ENCODE results near the gene SLC26A8. TPM values are rescaled to one million over a fixed set of nuclear protein-coding genes. Genes with fewer than 3 reads are reported as not detected.

Gene SLC26A8
- total and polyA plus RNA-seq, 4 donors, result 0.03 to 0.33 (median 0.18) TPM

DNA sequence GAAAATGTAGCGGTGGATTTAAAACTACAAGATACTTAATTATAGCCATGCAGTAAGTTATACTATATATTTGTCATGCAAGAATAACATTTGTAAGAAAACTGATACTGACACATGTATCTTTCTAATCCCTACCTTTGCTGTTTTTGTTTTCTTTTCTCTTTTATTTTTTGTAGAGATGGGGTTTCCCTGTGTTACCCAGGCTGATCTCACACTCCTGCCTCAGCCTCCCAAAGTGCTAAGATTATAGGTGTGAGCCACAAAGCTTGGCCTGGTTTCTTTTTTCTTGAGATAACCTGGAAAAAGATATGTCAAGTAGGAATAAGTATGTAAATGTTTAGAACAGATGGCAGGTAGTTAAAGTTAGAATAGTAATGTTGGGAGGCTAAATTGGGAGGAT, 47.3 kb upstream of the SLC26A8 start (continued):
- no peak for TF ChIP-seq RAD21 (IDR thresholded peaks at IDR 0.05)
- no peak for TF ChIP-seq FOXA2 (IDR thresholded peaks at IDR 0.05)
- no peak for TF ChIP-seq SP1 (IDR thresholded peaks at IDR 0.05)

DNA sequence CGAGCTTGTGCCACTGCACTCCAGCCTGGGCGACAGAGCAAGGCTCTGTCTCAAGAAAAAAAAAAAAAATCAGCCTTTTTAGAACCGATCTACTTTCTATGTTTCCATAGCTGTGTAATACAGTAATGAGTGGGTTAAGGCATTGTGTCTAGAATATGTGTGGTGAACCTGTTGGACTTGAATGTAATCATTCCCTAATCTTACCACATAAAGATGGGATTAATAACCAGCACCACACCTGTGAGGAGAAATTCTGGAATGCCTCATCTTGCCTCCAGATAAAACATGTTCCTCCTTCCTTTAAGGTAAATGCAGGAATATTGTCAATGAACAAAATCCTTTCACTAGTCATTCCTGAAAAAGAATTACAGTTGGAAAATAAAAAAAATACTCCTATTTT, 46.8 kb upstream of the SLC26A8 start:
- H3K36me3 ChIP-seq (ENCODE audit: control insufficient read depth in 4 of 4, insufficient read depth in 3 of 4, low read depth in 1 of 4, low read length in 3 of 4), result no peaks in the 10 kb centered on the region
- H3K4me1 ChIP-seq (ENCODE audit: control insufficient read depth in 4 of 4, insufficient read depth in 4 of 4, low read length in 3 of 4), result peaks cover 4 to 32% (median 18%) of the 10 kb centered on the region in 4 donors
- DNase-seq (ENCODE audit: low spot score), result no peak
- TF ChIP-seq YY1 (IDR thresholded peaks at IDR 0.05), result no peak
- TF ChIP-seq GABPA (IDR thresholded peaks at IDR 0.05 in 1 of 2, conservative IDR thresholded peaks at IDR 0.05 in 1 of 2), result no peak
- TF ChIP-seq SP1 (IDR thresholded peaks at IDR 0.05), result no peak
- TF ChIP-seq FOXA1 (IDR thresholded peaks at IDR 0.05), result no peak
- TF ChIP-seq, protein P1, sequence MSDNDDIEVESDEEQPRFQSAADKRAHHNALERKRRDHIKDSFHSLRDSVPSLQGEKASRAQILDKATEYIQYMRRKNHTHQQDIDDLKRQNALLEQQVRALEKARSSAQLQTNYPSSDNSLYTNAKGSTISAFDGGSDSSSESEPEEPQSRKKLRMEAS (IDR thresholded peaks at IDR 0.05), result no peak
- TF ChIP-seq, protein P2, sequence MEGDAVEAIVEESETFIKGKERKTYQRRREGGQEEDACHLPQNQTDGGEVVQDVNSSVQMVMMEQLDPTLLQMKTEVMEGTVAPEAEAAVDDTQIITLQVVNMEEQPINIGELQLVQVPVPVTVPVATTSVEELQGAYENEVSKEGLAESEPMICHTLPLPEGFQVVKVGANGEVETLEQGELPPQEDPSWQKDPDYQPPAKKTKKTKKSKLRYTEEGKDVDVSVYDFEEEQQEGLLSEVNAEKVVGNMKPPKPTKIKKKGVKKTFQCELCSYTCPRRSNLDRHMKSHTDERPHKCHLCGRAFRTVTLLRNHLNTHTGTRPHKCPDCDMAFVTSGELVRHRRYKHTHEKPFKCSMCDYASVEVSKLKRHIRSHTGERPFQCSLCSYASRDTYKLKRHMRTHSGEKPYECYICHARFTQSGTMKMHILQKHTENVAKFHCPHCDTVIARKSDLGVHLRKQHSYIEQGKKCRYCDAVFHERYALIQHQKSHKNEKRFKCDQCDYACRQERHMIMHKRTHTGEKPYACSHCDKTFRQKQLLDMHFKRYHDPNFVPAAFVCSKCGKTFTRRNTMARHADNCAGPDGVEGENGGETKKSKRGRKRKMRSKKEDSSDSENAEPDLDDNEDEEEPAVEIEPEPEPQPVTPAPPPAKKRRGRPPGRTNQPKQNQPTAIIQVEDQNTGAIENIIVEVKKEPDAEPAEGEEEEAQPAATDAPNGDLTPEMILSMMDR (IDR thresholded peaks at IDR 0.05; ENCODE audit: low read depth, low read length, missing input control), result no peak
- TF ChIP-seq, protein P3, sequence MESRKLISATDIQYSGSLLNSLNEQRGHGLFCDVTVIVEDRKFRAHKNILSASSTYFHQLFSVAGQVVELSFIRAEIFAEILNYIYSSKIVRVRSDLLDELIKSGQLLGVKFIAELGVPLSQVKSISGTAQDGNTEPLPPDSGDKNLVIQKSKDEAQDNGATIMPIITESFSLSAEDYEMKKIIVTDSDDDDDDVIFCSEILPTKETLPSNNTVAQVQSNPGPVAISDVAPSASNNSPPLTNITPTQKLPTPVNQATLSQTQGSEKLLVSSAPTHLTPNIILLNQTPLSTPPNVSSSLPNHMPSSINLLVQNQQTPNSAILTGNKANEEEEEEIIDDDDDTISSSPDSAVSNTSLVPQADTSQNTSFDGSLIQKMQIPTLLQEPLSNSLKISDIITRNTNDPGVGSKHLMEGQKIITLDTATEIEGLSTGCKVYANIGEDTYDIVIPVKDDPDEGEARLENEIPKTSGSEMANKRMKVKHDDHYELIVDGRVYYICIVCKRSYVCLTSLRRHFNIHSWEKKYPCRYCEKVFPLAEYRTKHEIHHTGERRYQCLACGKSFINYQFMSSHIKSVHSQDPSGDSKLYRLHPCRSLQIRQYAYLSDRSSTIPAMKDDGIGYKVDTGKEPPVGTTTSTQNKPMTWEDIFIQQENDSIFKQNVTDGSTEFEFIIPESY (IDR thresholded peaks at IDR 0.05), result no peak
- TF ChIP-seq FOXA2 (IDR thresholded peaks at IDR 0.05), result no peak
- TF ChIP-seq RXRA (IDR thresholded peaks at IDR 0.05), result no peak
- TF ChIP-seq, protein P4, sequence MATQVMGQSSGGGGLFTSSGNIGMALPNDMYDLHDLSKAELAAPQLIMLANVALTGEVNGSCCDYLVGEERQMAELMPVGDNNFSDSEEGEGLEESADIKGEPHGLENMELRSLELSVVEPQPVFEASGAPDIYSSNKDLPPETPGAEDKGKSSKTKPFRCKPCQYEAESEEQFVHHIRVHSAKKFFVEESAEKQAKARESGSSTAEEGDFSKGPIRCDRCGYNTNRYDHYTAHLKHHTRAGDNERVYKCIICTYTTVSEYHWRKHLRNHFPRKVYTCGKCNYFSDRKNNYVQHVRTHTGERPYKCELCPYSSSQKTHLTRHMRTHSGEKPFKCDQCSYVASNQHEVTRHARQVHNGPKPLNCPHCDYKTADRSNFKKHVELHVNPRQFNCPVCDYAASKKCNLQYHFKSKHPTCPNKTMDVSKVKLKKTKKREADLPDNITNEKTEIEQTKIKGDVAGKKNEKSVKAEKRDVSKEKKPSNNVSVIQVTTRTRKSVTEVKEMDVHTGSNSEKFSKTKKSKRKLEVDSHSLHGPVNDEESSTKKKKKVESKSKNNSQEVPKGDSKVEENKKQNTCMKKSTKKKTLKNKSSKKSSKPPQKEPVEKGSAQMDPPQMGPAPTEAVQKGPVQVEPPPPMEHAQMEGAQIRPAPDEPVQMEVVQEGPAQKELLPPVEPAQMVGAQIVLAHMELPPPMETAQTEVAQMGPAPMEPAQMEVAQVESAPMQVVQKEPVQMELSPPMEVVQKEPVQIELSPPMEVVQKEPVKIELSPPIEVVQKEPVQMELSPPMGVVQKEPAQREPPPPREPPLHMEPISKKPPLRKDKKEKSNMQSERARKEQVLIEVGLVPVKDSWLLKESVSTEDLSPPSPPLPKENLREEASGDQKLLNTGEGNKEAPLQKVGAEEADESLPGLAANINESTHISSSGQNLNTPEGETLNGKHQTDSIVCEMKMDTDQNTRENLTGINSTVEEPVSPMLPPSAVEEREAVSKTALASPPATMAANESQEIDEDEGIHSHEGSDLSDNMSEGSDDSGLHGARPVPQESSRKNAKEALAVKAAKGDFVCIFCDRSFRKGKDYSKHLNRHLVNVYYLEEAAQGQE (IDR thresholded peaks at IDR 0.05), result no peak
- no peak for TF ChIP-seq RAD21 (IDR thresholded peaks at IDR 0.05)
- WGBS, result 95% methylated on average over 3 of the region's 3 CpGs
- H3K27ac ChIP-seq (ENCODE audit: low read depth in 1 of 2, low read length in 2 of 2), result no peak overlapping the region
- no peaks in the 10 kb centered on the region for H3K9me3 ChIP-seq (ENCODE audit: control insufficient read depth in 4 of 4, low read length in 3 of 4)
- H3K27me3 ChIP-seq (ENCODE audit: control insufficient read depth in 4 of 4, insufficient read depth in 4 of 4, low read length in 3 of 4), result no peaks in the 10 kb centered on the region
- H3K4me3 ChIP-seq (ENCODE audit: low read depth in 1 of 3, low read length in 3 of 3), result no peak overlapping the region
- no peak overlapping the region for H3K9ac ChIP-seq (ENCODE audit: low read depth in 1 of 2, low read length in 2 of 2)

DNA sequence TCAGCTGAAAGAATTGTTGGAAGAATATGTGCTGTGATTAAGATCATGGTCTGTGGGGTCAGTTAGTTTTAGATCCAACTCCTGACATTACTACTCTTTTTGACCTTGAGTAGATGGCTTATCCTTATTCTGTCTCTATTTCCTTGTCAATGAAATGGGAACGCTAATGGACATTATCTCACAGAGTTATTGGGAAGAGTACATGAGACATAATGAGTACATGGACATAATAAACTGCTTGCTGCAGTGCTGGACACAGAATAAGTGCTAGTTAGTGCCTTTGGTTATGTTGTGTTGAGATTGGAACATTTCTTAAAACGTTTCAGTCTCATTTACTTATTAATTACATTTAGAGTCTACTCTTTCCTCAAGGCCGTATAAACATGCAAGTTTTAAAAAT, 45.8 kb upstream of the SLC26A8 start:
- TF ChIP-seq JUND (IDR thresholded peaks at IDR 0.05) (no peak), FOXA1 (IDR thresholded peaks at IDR 0.05) (no peak), GABPA (IDR thresholded peaks at IDR 0.05 in 1 of 2, conservative IDR thresholded peaks at IDR 0.05 in 1 of 2) (no peak)
- TF ChIP-seq, protein P4 (IDR thresholded peaks at IDR 0.05), result no peak
- no peaks in the 10 kb centered on the region for H3K9me3 ChIP-seq (ENCODE audit: control insufficient read depth in 4 of 4, low read length in 3 of 4)
- no peaks in the 10 kb centered on the region for H3K36me3 ChIP-seq (ENCODE audit: control insufficient read depth in 4 of 4, insufficient read depth in 3 of 4, low read depth in 1 of 4, low read length in 3 of 4)
- peaks cover 6 to 30% (median 20%) of the 10 kb centered on the region in 4 donors for H3K4me1 ChIP-seq (ENCODE audit: control insufficient read depth in 4 of 4, insufficient read depth in 4 of 4, low read length in 3 of 4)
- H3K27ac ChIP-seq (ENCODE audit: low read depth in 1 of 2, low read length in 2 of 2), result no peak overlapping the region
- no peak overlapping the region for H3K9ac ChIP-seq (ENCODE audit: low read depth in 1 of 2, low read length in 2 of 2)
- no peak overlapping the region for H3K4me3 ChIP-seq (ENCODE audit: low read depth in 1 of 3, low read length in 3 of 3)
- WGBS, result 89% methylated on average over 3 of the region's 3 CpGs
- no peaks in the 10 kb centered on the region for H3K27me3 ChIP-seq (ENCODE audit: control insufficient read depth in 4 of 4, insufficient read depth in 4 of 4, low read length in 3 of 4)
- DNase-seq (ENCODE audit: low spot score), result no peak

Data from liver (tissue), 9 donors.